GM18517 (cell line): ENCODE measurements around the gene PRPH2.
"Not testable (repeated sequence)": the region's sequence is repeated elsewhere in the genome, so short reads cannot be mapped to it uniquely, and the experiment has no call there.

Experiments
- ATAC-seq: cut with Tn5 transposase; IDR thresholded peaks from one replicate; pipeline ENCODE4 v1.9.1; 2021; ENCODE audit warnings: mild to moderate bottlenecking, moderate library complexity; ENCODE audit not compliant: unreplicated experiment

Gene PRPH2

DNA sequence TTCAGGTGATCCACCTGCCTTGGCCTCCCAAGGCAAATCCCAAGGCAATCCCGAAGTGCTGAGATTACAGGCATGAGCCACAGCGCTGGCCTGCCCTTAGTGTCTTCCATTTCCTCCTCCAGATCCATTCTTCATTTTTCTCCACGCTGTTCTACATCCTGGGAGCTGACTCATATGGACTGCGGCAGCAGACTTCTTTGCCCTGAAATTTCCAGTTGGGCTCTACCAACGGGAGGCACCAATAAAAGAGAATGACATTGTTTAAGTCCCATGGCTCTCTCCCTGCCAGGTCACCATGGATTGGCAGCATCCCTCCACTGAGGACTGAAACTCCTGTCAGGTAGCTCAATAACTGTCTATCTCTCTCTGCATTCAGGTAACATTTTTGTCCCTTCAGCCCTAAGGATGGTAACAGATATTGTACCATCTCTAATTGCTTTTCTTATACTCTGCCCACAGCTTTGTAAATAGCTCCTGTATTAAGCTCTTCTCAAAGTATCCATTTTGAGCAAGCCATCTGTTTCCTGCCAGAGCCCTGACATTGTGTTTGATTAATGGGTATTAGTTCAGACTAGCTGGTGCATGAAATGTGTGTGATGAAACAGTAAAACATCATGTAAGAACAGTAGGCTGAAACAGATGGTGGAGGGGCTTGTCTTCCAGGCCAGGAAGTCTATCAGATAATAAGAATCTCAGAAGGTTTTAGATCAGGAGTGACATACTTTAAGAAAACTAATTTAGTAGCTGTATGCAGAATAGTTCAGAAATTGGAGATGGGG is 19.9 kb upstream of the PRPH2 start:
- no peak for ATAC-seq

DNA sequence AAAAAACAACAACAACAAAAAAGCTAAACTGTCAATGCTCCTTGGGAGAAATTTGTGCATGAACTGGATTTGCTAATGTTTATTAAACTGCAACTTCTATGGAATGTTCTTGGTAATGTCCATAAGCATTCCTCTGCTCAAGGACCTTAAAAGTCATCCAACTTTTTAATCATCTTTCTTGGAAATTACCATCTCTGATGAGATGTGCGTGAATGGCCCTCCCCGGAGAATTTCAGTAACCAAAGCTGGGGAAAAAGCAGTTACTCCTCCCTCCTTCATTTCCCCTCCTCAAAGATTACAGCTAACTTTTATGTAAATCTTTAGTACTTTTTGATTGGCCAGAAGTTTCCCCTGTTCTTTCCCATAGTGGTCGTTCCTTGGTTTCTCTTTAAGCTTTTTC is 18.3 kb upstream of the PRPH2 start:
- ATAC-seq: no peak

DNA sequence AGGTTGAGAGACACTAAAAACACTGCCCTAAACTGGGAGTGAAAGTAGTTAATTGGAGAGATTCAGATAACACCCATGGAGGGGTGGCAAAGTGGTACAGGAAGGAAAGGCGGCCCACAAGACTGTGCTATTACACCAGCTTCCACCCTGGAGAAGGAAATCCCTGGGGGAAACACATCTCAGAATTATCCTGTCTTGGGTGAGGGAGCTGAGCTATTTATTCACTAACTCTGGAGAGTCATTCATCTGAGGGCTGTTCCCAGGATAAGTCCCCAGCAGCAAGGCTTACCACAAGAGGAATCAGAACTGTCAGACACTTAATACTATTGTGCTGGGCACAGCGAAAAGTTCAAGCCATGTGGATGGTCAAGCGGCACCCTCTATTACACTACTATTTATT is 13.6 kb upstream of the PRPH2 start:
- no peak for ATAC-seq

DNA sequence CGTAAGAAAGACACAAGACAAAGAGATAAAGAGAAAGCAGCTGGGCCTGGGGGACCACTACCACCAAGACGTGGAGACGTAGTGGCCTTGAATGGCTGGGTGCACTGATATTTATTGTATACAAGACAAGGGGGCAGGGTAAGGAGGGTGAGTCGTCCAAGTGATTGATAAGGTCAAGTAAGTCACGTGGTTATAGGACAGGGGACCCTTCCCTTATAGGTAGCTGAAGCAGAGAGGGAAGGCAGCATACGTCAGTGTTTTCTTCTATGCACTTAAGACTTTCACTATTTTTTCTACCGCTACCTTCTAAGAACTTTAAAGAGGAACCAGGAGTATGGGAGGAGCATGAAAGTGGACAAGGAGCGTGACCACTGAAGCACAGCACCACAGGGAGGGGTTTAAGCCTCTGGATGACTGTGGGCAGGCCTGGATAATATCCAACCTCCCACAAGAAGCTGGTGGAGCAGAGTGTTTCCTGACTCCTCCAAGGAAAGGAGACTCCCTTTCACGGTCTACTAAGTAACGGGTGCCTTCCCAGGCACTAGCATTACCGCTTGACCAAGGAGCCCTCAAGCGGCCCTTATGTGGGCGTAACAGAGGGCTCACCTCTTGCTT is 11.6 kb upstream of the PRPH2 start:
- ATAC-seq: not testable (repeated sequence)

DNA sequence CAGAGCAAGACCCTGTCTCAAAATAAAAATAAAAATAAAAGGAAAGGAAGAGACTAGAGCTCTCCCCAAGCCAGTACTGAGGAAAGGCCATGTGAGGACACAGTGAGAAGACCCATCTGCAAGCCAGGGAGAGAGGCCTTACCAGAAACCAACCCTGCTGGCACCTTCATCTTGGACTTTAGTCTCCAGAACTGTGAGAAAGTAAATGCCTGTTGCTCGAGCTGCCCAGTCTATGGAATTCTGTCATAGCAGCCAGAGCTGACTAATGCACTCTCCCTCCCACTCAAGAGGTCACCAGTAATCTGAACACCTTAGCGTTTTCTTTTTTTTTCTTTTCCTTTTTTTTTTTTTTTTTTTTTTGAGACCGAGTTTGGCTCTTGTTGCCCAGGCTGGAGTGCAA is 7.3 kb upstream of the PRPH2 start:
- no peak for ATAC-seq

DNA sequence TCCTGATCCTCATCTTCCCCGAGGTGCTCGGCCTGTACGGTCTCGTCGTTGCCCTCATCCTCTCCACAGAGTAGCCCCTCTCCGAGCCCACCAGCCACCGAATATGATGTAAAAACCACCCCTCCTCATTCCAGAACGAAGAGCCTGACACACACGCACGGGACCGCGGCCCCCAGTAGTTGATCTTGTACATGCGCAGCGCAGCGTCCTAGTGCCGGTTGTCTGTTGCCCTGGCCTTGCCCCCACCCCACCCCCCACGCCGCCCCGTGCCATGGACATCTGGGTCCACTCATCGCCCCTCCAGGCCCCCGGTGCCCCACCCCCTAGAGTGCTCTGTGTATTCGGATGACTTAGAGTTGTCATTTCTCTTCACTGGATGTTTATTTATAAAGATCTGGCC is 5.2 kb upstream of the PRPH2 start:
- ATAC-seq: no peak

DNA sequence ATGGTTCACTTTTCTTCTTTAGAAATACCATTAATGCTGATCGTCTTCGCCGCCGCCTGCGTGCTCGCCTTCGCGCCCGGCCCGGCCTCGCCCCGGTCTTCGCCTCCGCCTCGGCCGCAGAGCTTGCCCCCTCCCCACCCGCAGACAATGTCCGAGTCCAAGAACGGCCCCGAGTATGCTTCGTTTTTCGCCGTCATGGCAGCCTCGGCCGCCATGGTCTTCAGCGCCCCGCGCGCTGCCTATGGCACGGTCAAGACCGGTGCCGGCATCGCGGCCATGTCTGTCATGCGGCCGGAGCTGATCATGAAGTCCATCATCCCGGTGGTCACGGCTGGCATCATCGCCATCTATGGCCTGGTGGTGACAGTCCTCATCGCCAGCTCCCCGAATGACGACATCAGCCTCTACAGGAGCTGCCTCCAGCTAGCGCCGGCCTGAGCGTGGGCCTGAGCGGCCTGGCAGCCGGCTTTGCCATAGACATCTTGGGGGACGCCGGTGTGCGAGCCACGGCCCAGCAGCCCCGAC is 4.8 kb upstream of the PRPH2 start:
- no peak for ATAC-seq

DNA sequence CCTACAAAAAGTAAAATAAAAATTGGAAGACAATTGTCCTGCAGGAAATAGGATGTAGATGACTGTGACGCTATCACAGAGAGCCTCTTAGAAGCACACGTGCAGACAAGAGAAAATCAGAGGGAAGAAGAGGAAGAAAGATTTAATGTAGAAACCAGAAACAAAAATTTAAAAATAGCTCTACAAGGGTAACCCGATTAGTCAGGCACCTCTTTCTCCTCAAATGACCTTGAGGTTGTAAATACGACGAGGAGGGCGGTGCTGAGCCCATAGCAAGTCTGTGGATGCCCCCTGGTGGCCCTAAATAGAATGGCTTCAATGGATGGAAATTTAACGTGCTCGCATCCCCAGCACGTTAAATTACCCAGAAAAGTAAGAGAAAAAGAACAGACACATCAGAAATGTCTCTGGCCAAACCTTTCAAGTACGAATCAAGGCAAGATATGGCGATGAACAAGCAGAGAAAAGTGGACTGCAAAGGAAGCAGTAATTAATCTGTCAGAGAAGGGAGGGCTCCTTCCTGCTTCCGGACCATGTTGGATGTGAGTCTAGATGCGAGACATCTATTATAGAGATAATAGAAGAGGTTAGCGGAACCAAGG is 4.2 kb upstream of the PRPH2 start:
- peak; percentile 78 for ATAC-seq

DNA sequence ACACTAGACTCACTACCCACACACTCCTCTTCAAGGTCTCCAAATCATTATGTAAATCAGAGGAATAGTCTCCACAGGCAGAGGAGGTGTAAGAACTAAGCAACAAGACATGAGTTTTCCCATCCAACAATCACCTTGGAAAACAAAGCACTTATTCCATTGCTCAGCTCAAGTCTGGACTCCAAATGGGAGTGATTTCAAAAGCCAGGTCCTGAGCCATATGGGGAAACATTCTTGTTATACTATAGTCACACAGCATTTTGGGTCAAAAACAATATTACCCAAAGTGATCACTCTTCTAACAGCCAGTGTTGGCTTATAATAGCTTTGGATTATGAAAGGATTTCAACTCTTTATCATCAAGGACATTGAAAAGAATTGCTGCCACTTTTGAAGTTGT is 3.6 kb upstream of the PRPH2 start:
- ATAC-seq: no peak

DNA sequence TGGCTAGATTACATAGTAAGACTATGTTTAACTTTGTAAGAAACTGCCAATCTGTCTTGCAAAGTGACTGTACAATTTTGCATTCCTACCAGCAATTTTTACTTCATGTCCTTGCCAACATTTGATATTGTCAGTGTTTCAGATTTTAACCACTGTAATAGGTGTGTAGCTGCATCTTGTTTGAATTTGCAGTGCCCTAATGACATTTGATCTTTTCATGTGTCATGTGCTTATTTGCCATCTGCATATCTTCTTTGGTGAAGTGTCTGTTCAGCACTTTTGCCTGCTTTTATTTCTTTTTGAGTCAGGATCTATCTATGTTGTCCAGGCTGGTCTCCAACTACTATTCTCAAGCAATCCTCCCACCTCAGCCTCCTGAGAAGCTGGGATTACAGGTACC is 2.4 kb upstream of the PRPH2 start:
- no peak for ATAC-seq

DNA sequence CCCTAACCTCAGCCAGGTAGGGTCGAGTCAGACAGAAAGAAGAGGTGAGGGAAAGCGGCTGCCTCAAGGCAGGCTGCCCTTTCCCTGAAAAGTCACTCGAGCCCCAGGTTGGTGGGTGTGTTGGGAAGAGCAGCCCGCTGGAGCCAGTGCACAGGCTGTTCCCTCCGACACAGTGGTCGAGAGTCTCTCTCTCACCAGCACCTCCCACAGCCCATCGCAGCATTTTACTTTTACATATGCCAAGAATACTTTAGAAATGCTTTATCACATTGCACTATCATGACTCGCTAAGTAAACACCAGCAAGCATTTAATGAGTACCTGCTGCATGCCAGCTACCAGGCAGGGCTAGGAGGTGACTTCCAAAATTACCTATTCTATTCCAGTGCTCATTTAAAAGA is 1.7 kb downstream of the PRPH2 start:
- ATAC-seq: no peak

DNA sequence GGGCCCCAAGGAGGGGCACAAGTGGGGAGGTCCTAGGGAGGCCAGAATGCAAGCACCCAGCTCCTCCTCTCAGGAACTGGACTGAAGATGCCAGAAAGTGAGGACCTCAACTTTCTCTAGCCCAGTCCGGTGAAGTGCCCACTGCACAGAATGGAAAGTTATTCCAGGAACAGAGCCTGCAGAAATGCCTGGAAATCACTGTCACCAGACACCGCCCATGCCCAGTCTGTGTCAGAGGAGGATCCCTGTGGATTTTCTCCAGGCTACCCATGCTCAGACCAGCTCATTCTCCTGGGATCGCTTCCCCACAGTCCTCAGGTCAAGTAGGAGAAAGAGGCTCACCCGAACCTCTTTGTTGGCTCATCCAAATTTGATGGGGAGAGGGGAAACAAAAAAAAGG is 6.5 kb downstream of the PRPH2 start:
- no peak for ATAC-seq

DNA sequence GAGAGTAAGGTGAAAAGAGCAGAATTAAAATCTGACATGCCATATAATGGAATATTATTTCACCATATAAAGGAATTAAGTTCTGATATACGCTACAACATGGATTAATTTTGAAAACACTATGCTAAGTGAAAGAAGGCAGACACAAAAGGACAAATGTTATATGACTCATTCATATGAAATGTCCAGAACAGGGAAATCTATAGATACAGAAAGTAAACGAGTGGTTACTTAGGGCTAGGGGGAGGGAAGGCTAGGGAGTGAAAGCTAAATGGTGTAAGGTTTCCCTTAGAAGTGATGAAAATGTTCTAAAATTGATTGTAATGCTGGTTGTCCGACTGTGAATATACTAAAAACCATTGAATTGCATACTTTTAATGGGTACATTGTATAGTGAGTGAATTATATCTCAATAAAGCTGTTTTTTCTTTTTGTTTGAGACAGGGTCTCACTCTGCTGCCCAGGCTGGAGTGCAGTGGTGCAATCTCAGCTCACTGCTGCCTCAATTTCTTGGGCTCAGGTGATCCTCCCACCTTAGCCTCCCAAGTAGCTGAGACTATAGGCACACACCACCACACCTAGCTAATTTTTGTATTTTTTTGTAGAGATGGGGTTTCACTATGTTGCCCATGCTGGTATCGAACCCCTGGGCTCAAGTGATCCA is 8.2 kb downstream of the PRPH2 start:
- no peak for ATAC-seq

DNA sequence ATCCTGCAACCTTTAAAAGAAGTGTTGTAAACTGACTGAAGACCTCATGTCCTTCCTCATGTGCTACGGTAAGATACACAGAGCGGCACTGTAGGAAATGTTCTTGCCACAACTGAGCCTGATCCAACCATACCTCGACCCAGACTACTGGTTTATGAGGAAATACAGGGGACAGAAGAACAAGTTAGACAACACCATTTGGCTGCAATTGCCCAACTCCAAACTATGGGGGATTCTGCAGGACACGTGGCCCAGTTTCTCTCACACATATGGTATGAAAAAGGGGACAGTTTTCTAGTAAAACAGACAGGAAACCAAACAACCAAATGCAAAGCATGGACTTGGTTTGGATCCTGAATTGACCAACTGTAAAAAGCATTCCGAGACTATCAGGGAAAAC is 10.5 kb downstream of the PRPH2 start:
- ATAC-seq: no peak

DNA sequence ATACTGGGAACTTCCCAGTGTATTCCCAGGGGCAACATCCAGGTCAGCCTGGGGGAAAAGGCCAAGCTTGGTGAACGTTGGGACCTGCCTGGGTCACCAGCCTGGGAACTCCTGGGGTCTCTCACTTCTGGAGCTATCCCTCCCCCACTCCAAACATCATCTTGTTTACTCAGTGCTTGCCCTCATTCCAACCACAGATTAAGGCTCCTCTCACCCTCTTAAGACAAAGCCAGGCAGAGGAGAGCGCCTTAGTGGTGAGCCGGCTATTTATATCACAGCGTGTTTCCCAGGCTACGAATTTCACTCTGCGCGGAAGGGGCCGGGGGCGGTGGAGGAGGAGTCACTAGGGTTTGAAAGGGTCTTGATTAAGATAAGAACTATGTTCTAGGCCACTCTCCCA is 12.1 kb downstream of the PRPH2 start:
- ATAC-seq: no peak

DNA sequence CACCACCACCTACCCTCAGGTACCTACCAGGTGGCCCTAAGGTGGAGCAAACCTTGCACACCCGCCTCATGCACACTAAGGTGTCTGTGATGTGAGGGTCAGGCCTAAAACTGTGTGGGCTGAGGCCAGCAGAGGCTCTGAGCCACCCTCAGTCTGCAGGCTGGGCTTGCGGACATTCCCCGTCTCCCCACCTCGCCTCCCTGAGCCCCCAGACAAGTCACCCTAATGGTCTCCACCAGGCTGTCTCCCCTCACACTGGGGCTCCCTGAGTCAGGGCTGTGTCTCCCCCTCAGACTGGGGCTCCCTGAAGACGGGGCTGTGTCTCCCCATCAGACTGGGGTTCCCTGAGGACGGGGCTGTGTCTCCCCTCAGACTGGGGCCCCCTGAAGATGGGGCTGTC is 12.5 kb downstream of the PRPH2 start:
- no peak for ATAC-seq

DNA sequence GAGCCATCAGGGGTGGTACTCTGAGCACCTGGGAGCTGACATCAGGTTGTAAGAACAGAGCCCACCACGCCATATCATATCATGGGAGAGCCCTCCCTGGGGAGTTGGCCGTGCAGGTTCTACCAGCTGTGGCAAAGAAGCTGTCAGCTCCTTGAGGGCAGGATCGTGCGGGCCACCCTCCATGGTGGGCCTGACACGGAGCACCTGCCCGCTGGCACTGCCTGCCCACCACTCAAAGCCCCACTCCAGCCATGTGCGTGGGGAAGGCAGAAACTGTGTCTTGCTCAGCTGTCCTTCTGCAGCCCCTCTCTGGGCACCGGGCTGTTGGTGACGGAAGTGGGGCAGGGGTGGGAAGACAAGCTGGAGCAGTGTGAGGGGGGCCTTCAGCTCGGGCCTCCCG is 14.3 kb downstream of the PRPH2 start:
- ATAC-seq: no peak

DNA sequence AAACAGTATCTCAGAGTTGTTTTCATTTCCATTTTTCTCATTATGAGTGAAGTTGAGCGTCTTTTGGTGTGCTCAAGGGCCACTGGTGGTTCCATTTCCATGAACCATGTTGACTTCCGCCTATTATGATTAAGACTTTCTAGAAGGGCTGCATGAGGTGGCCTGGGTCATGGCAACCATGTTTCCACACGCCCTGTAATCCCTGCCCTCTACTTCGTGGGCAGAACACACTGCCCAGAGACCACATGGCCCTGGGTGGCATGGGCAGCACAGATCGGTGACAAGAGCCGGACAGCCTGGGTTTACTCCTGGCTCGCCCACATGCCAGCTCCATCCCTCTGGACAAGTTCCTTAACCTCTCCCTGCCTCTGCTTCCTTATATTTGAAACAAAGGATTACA is 14.8 kb downstream of the PRPH2 start:
- ATAC-seq: no peak

DNA sequence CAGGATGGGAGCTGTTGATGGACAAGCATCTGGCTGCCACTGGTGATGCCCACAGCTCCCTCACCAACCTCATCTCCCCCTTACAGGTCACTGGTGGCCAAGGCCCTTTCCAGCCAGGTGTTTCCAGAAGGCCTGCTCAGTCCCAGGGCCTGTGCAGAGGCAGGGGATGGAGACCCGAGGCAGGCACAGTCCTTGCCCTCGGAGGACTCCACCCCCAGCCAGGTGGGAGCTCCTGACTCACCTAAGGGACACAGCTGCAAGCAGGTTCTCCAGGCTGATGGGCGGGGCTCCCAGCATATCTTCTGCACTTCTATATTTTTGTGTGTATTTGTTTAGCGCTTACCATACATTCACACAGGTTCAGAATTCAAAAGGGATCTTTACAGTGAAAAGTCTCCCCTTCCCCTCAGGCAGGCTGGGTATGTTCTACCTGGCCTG is 17.4 kb downstream of the PRPH2 start:
- no peak for ATAC-seq

DNA sequence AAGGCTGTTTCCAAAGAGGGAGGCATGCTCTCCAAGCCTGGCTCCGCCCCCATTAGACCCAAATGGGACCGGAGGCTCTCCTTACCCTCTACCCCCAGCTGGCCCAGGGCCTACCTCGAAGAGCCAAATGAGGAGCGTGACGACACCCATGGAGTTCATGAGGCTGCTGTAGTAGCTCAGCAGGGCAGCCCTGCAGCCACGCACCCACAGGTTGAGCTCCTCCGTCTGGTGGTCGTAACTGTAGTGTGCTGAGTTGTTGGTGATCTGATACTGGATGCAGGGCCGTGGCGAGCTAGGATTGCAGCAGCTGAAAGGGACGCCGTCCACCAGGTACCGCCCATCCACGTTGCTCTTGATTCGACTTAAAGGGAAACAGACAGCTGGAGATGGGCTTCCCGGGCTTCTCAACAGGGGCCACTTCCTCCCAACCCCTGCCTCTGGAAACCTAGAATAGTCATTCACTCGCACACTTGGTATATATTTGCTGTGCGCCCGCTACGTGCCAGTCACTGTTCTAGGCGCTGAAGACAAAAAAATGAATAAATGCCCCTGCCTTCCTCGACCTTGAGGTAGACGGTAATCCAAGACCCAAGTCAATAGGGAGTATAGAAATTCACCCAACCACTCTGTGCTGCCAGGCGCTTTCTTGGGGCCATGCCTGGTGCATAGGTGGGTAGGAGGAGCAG is 18.0 kb downstream of the PRPH2 start:
- ATAC-seq: no peak

DNA sequence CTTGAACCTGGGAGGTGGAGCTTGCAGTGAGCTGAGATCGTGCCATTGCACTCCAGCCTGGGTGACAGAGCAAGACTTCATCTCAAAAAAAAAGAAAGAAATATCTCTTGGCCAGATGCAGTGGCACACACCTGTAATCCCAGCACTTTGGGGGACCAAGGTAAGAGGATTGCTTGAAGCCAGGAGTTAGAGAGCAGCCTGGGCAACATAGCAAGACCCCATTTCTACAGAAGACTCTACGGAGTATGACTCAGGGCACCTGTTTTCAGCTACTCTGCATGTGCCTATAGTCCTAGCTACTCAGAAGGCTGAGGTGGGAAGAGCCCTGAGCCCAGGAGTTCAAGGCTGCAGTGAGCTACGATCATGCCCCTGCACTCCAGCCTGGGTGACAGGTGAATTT is 19.6 kb downstream of the PRPH2 start:
- not testable (repeated sequence) for ATAC-seq
